GM23338 (cell line): ENCODE measurements around the gene H1-8. TPM values are rescaled to one million over a fixed set of nuclear protein-coding genes. Genes with fewer than 3 reads are reported as not detected.

Experiments used
- ATAC-seq: fragments of 200-7000 bp; cut with Tn5 transposase; 3 replicates; pipeline ENCODE4 v1.9.1; 2020
- DNase-seq: peaks from one replicate; pipeline ENCODE4 v3.0.0-alpha.2; 2015; ENCODE audit warnings: low spot score
- H2AFZ ChIP-seq: fragments of 200-600 bp; sonication (generic); 2 replicates; pipeline ENCODE4 v1.8.0; 2016; ENCODE audit warnings: antibody characterized with exemption, mild to moderate bottlenecking, moderate library complexity
- H3F3A ChIP-seq: fragments of 200-600 bp; sonication (generic); replicated peaks from 2 replicates; pipeline ENCODE4 v1.8.0; 2017; ENCODE audit warnings: antibody characterized with exemption, mixed run types, low read depth
- H3K27ac ChIP-seq: fragments of 200-600 bp; sonication (generic); 2 replicates; pipeline ENCODE4 v1.6.1; 2016; ENCODE audit warnings: low read depth
- H3K27me3 ChIP-seq: fragments of 200-600 bp; sonication (generic); 2 replicates; pipeline ENCODE4 v1.8.0; 2016; ENCODE audit warnings: mild to moderate bottlenecking, mixed run types, moderate library complexity; ENCODE audit not compliant: insufficient read depth
- H3K36me3 ChIP-seq: fragments of 200-600 bp; sonication (generic); 2 replicates; pipeline ENCODE4 v1.8.0; 2016; ENCODE audit warnings: mild to moderate bottlenecking; ENCODE audit not compliant: insufficient read depth
- H3K4me1 ChIP-seq: fragments of 200-600 bp; sonication (generic); 2 replicates; pipeline ENCODE4 v1.8.0; 2016; ENCODE audit warnings: mild to moderate bottlenecking, moderate library complexity; ENCODE audit not compliant: insufficient read depth
- H3K4me2 ChIP-seq: fragments of 200-600 bp; sonication (generic); 2 replicates; pipeline ENCODE4 v1.7.1; 2017; ENCODE audit warnings: mixed run types
- H3K4me3 ChIP-seq: fragments of 200-600 bp; sonication (generic); 2 replicates; pipeline ENCODE4 v1.6.1; 2016; ENCODE audit warnings: mixed run types
- H3K79me2 ChIP-seq: fragments of 200-600 bp; sonication (generic); replicated peaks from 2 replicates; pipeline ENCODE4 v1.8.0; 2017; ENCODE audit warnings: mild to moderate bottlenecking; ENCODE audit not compliant: insufficient read depth
- H3K9me2 ChIP-seq: fragments of 200-600 bp; sonication (generic); 2 replicates; pipeline ENCODE4 v1.8.0; 2017; ENCODE audit not compliant: insufficient read depth
- H4K20me1 ChIP-seq: fragments of 200-600 bp; sonication (generic); replicated peaks from 2 replicates; pipeline ENCODE4 v1.8.0; 2017; ENCODE audit warnings: mild to moderate bottlenecking; ENCODE audit not compliant: insufficient read depth
- H3K27ac Mint-ChIP-seq: 2 replicates; pipeline ENCODE4 v1.8.0; 2020; ENCODE audit warnings: inconsistent platforms, mild to moderate bottlenecking, moderate library complexity, mixed read lengths
- H3K27me3 Mint-ChIP-seq: 3 replicates; pipeline ENCODE4 v1.8.0; 2022; ENCODE audit warnings: low read depth, mild to moderate bottlenecking, moderate library complexity, mixed read lengths, inconsistent platforms; ENCODE audit not compliant: insufficient read depth, poor library complexity
- H3K36me3 Mint-ChIP-seq: 3 replicates; pipeline ENCODE4 v1.8.0; 2021; ENCODE audit warnings: low read depth, mild to moderate bottlenecking, inconsistent platforms, moderate library complexity, mixed read lengths
- H3K4me1 Mint-ChIP-seq: 3 replicates; pipeline ENCODE4 v1.8.0; 2020; ENCODE audit warnings: mild to moderate bottlenecking, inconsistent platforms, mixed read lengths
- H3K4me3 Mint-ChIP-seq: 3 replicates; pipeline ENCODE4 v1.8.0; 2021; ENCODE audit warnings: moderate library complexity, mild to moderate bottlenecking, inconsistent platforms, mixed read lengths
- H3K9me3 Mint-ChIP-seq: 3 replicates; pipeline ENCODE4 v1.8.0; 2020; ENCODE audit warnings: moderate library complexity, mild to moderate bottlenecking, inconsistent platforms, mixed read lengths
- EZH2 ChIP-seq: fragments of 200-600 bp; sonication (generic); IDR thresholded peaks from one replicate; pipeline ENCODE4 v1.8.0; 2017; ENCODE audit warnings: antibody characterized with exemption, mild to moderate bottlenecking, low read depth; ENCODE audit not compliant: unreplicated experiment
- JUNB ChIP-seq: IDR thresholded peaks from one replicate; pipeline ENCODE4 v1.6.1; 2016; ENCODE audit warnings: antibody characterized with exemption; ENCODE audit not compliant: unreplicated experiment
- POLR2AphosphoS5 ChIP-seq: IDR thresholded peaks from 2 replicates; pipeline ENCODE4 v1.6.1; 2016; ENCODE audit warnings: antibody characterized with exemption, low read depth
- ZNF114 ChIP-seq: fragments of 250-450 bp; sonication (Bioruptor Pico); IDR thresholded peaks from 2 replicates; pipeline ENCODE4 v1.5.0; 2020; ENCODE audit warnings: mild to moderate bottlenecking, moderate library complexity
- polyA plus RNA-seq: library from polyadenylated mRNA; unstranded; fragments of >200 nt; fragmentation: Nextera tagmentation; extraction: Ambion mirVana; gene quantifications from 2 replicates; pipeline ENCODE4 v1.2.1, GENCODE V29; 2016
- total RNA-seq: library from RNA; depleted of rRNA; stranded (reverse); fragments of >200 nt; shearing (Covaris generic); gene quantifications from 2 replicates; pipeline ENCODE4 v1.2.3, GENCODE V29; 2014
- TF ChIP-seq, protein P1 (sequence below): fragments of 250-450 bp; sonication (Bioruptor Pico); IDR thresholded peaks from 2 replicates; pipeline ENCODE4 v1.5.0; 2020; ENCODE audit warnings: mild to moderate bottlenecking, moderate library complexity
- TF ChIP-seq, protein P2 (sequence below), 2 experiments: fragments of 200-600 bp in 1 of 2; sonication (generic) in 1 of 2; conservative IDR thresholded peaks; 2 replicates each; pipeline versions ENCODE4 v1.5.1 to v1.6.1; 2016 to 2017; ENCODE audit warnings: antibody characterized with exemption in 2 of 2, low read depth in 2 of 2, mild to moderate bottlenecking in 2 of 2, moderate library complexity in 1 of 2

H1-8 gene
- total and polyA plus RNA-seq, 2 experiments from 2014 or later = not detected

DNA sequence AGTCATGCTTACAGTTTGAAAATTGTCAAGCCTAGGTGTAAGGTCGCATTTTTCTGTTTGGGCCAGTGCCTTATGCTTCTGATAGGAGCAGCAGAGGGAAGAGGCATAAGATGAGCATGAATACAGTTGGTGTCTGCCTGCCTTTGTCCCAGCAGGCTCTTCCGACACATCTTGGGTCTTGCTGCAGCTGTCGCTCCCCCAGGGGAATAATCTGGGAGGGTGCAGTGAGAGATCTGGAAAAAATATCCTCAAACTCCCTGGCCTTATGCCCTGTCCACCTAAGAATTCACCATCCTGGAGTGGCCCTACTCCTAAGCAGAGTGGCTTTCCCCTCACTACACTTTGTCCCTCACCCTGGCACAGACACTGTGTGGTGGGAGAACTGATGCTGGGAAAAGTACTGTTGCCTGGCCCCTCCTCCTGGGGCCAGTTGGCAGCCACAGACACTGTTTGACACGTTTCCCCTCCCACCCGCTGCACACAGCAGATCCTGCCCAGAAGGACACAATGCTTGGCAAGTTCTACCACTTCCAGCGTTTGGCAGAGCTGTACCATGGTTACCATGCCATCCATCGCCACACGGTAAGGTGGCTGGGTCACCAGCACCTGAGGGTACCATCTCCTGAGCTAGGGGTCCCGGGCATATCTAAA, 35.7 kb upstream of the H1-8 start:
- Histone ChIP-seq H3K27me3 (no peaks in the 10 kb centered on the region), H3K36me3 (no peaks in the 10 kb centered on the region), H3K4me1 (no peaks in the 10 kb centered on the region), H3K4me2 (no peak overlapping the region), H3F3A (no peaks in the 10 kb centered on the region; the same call in 1 of the 2 replicates), H4K20me1 (no peaks in the 10 kb centered on the region), H3K79me2 (no peaks in the 10 kb centered on the region), H3K27ac (no peak overlapping the region), H2AFZ (no peak overlapping the region), H3K9me2 (no peaks in the 10 kb centered on the region), H3K4me3 (no peak overlapping the region)
- TF ChIP-seq EZH2 (no peak), POLR2AphosphoS5 (no peak), JUNB (no peak), ZNF114 (CRISPR knock-in tag) (no peak)
- TF ChIP-seq, protein P1, sequence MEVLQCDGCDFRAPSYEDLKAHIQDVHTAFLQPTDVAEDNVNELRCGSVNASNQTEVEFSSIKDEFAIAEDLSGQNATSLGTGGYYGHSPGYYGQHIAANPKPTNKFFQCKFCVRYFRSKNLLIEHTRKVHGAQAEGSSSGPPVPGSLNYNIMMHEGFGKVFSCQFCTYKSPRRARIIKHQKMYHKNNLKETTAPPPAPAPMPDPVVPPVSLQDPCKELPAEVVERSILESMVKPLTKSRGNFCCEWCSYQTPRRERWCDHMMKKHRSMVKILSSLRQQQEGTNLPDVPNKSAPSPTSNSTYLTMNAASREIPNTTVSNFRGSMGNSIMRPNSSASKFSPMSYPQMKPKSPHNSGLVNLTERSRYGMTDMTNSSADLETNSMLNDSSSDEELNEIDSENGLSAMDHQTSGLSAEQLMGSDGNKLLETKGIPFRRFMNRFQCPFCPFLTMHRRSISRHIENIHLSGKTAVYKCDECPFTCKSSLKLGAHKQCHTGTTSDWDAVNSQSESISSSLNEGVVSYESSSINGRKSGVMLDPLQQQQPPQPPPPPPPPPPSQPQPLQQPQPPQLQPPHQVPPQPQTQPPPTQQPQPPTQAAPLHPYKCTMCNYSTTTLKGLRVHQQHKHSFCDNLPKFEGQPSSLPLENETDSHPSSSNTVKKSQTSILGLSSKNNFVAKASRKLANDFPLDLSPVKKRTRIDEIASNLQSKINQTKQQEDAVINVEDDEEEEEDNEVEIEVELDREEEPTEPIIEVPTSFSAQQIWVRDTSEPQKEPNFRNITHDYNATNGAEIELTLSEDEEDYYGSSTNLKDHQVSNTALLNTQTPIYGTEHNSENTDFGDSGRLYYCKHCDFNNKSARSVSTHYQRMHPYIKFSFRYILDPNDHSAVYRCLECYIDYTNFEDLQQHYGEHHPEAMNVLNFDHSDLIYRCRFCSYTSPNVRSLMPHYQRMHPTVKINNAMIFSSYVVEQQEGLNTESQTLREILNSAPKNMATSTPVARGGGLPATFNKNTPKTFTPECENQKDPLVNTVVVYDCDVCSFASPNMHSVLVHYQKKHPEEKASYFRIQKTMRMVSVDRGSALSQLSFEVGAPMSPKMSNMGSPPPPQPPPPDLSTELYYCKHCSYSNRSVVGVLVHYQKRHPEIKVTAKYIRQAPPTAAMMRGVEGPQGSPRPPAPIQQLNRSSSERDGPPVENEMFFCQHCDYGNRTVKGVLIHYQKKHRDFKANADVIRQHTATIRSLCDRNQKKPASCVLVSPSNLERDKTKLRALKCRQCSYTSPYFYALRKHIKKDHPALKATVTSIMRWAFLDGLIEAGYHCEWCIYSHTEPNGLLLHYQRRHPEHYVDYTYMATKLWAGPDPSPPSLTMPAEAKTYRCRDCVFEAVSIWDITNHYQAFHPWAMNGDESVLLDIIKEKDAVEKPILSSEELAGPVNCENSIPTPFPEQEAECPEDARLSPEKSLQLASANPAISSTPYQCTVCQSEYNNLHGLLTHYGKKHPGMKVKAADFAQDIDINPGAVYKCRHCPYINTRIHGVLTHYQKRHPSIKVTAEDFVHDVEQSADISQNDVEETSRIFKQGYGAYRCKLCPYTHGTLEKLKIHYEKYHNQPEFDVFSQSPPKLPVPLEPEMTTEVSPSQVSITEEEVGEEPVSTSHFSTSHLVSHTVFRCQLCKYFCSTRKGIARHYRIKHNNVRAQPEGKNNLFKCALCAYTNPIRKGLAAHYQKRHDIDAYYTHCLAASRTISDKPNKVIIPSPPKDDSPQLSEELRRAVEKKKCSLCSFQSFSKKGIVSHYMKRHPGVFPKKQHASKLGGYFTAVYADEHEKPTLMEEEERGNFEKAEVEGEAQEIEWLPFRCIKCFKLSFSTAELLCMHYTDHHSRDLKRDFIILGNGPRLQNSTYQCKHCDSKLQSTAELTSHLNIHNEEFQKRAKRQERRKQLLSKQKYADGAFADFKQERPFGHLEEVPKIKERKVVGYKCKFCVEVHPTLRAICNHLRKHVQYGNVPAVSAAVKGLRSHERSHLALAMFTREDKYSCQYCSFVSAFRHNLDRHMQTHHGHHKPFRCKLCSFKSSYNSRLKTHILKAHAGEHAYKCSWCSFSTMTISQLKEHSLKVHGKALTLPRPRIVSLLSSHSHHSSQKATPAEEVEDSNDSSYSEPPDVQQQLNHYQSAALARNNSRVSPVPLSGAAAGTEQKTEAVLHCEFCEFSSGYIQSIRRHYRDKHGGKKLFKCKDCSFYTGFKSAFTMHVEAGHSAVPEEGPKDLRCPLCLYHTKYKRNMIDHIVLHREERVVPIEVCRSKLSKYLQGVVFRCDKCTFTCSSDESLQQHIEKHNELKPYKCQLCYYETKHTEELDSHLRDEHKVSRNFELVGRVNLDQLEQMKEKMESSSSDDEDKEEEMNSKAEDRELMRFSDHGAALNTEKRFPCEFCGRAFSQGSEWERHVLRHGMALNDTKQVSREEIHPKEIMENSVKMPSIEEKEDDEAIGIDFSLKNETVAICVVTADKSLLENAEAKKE = no peak
- TF ChIP-seq, protein P2, sequence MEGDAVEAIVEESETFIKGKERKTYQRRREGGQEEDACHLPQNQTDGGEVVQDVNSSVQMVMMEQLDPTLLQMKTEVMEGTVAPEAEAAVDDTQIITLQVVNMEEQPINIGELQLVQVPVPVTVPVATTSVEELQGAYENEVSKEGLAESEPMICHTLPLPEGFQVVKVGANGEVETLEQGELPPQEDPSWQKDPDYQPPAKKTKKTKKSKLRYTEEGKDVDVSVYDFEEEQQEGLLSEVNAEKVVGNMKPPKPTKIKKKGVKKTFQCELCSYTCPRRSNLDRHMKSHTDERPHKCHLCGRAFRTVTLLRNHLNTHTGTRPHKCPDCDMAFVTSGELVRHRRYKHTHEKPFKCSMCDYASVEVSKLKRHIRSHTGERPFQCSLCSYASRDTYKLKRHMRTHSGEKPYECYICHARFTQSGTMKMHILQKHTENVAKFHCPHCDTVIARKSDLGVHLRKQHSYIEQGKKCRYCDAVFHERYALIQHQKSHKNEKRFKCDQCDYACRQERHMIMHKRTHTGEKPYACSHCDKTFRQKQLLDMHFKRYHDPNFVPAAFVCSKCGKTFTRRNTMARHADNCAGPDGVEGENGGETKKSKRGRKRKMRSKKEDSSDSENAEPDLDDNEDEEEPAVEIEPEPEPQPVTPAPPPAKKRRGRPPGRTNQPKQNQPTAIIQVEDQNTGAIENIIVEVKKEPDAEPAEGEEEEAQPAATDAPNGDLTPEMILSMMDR (conservative IDR thresholded peaks at IDR 0.05; ENCODE audit: low read depth in 2 of 2) = no peak
- Mint-ChIP-seq H3K4me1 (0 out of 3 replicates have a peak, but pooled peaks cover 2% of the 10 kb centered on the region), H3K9me3 (no peaks in the 10 kb centered on the region), H3K27ac (no peak overlapping the region), H3K4me3 (no peak overlapping the region), H3K36me3 (peaks cover 4% of the 10 kb centered on the region; the same call in 2 of the 3 replicates), H3K27me3 (peaks cover 15% of the 10 kb centered on the region)
- no peak for ATAC-seq
- DNase-seq = no peak
